Measurements from ENCODE around the gene BICDL2. TPM values are rescaled to one million over a fixed set of nuclear protein-coding genes. Genes with fewer than 3 reads are reported as not detected.

The BICDL2 gene
- total and polyA plus RNA-seq, 2 of the 4 experiments (the other 2 are of a cell fraction) = 0.17 to 0.18 TPM

DNA sequence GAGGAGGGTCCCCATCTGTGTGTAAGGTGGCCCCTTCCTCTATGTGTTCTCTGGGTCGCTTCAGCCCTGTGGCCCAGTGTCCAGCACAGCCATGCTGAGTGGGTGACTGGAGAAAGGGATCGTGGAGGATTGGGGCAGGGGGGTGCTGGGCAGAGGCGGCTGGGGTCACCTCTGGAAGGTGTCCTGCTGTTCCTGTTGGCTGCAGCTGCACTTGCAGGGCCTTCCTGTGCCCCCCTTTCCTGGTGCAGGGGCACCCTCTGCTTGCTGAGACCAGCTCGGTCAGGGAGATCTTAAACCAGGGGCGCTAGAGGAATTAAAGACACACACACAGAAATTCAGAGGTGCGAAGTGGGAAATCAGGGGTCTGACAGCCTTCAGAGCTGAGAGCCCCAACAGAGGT, 39.8 kb upstream of the BICDL2 start:
- H3K9ac ChIP-seq (ENCODE audit: low read depth, low read length) = no peak overlapping the region
- no peak overlapping the region for H2AK9ac ChIP-seq (replicated peaks; ENCODE audit: low read depth, low read length, poor library complexity)
- H3K4me1 ChIP-seq (ENCODE audit: control insufficient read depth, insufficient read depth, low read length) = no peaks in the 10 kb centered on the region
- H3K79me1 ChIP-seq (ENCODE audit: low read depth in 1 of 2, low read length in 2 of 2) = no peaks in the 10 kb centered on the region
- H3K14ac ChIP-seq (replicated peaks; ENCODE audit: low read depth, low read length) = no peak overlapping the region
- no peaks in the 10 kb centered on the region for H3K36me3 ChIP-seq (ENCODE audit: control insufficient read depth, insufficient read depth, low read length)
- H4K91ac ChIP-seq (ENCODE audit: insufficient read depth, low read depth, low read length) = no peak overlapping the region
- peaks cover 53% of the 10 kb centered on the region for H3K27me3 ChIP-seq (ENCODE audit: control insufficient read depth, insufficient read depth, low read length)
- in situ Hi-C loops (cut with MboI; ENCODE audit: low sequenced_read_pairs) = no loop called here
- ChIA-PET CTCF (interaction anchor here (0.6 kb wide), 1 partner anchor 1127 kb away, joined by 3 read pairs; no protein-coding TSS in a partner anchor), POLR2A (ENCODE audit: unreplicated experiment) (interaction anchor here (0.6 kb wide), 1 partner anchor 87 kb away, joined by 3 read pairs; no protein-coding TSS in a partner anchor)
- DNase-seq (no peak), ATAC-seq (ENCODE audit: low read depth) (no peak)
- dilution Hi-C loops (cut with HindIII; ENCODE audit: low sequenced_read_pairs, unreplicated experiment) = no loop called here
- H4K8ac ChIP-seq (ENCODE audit: low read depth in 2 of 2, low read length in 2 of 2) = no peak overlapping the region
- no peak overlapping the region for H3K4ac ChIP-seq (ENCODE audit: low read depth, low read length)
- no peak overlapping the region for H2BK5ac ChIP-seq (ENCODE audit: low read depth, low read length, poor library complexity, severe bottlenecking)
- no peaks in the 10 kb centered on the region for H3K9me3 ChIP-seq (ENCODE audit: control insufficient read depth, insufficient read depth, low read length)
- H2BK20ac ChIP-seq (ENCODE audit: low read depth, low read length) = no peak overlapping the region
- no peaks in the 10 kb centered on the region for H4K20me1 ChIP-seq (ENCODE audit: insufficient read depth, low read length)
- H2AFZ ChIP-seq (replicated peaks; ENCODE audit: low read length, poor library complexity) = no peak overlapping the region
- 47% methylated on average over 2 of the region's 6 CpGs; no CpG with 5 or more reads in 1 of the 2 experiments for WGBS, 2 experiments (ENCODE audit: extremely low coverage in 2 of 2, insufficient read length in 1 of 2)
- no peak overlapping the region for H3K23ac ChIP-seq (ENCODE audit: low read depth, low read length)
- intact Hi-C loops (cut with micrococcal nuclease) = no loop called here
- H2BK15ac ChIP-seq (ENCODE audit: low read depth, low read length) = no peak overlapping the region
- no peak overlapping the region for H3K4me3 ChIP-seq (ENCODE audit: insufficient read depth, low read depth, low read length)
- no peak overlapping the region for H4K5ac ChIP-seq (ENCODE audit: low read depth, low read length)
- H2AK5ac ChIP-seq (ENCODE audit: low read depth, low read length) = no peak overlapping the region
- no peak overlapping the region for H3K4me2 ChIP-seq (ENCODE audit: low read depth, low read length)
- TF ChIP-seq POLR2A (IDR thresholded peaks at IDR 0.05; ENCODE audit: low read depth, low read length) (no peak), BHLHE40 (IDR thresholded peaks at IDR 0.05; ENCODE audit: low read depth, low read length) (no peak), CEBPB (IDR thresholded peaks at IDR 0.05; ENCODE audit: low read depth, low read length) (no peak), NFE2L2 (IDR thresholded peaks at IDR 0.05; ENCODE audit: low read depth, low read length) (no peak), RFX5 (IDR thresholded peaks at IDR 0.05; ENCODE audit: low read depth, low read length) (no peak), FOS (IDR thresholded peaks at IDR 0.05; ENCODE audit: low read depth, low read length) (no peak), SMC3 (IDR thresholded peaks at IDR 0.05; ENCODE audit: low read depth, low read length) (no peak), MAFK (IDR thresholded peaks at IDR 0.05; ENCODE audit: low read depth, low read length) (no peak), RCOR1 (IDR thresholded peaks at IDR 0.05; ENCODE audit: insufficient replicate concordance, low read length) (no peak), CHD1 (IDR thresholded peaks at IDR 0.05; ENCODE audit: low read depth, low read length) (no peak), MXI1 (IDR thresholded peaks at IDR 0.05; ENCODE audit: borderline replicate concordance, low read depth, low read length) (no peak), MAZ (IDR thresholded peaks at IDR 0.05; ENCODE audit: borderline replicate concordance, low read depth, low read length) (no peak)
- TF ChIP-seq, protein P1, sequence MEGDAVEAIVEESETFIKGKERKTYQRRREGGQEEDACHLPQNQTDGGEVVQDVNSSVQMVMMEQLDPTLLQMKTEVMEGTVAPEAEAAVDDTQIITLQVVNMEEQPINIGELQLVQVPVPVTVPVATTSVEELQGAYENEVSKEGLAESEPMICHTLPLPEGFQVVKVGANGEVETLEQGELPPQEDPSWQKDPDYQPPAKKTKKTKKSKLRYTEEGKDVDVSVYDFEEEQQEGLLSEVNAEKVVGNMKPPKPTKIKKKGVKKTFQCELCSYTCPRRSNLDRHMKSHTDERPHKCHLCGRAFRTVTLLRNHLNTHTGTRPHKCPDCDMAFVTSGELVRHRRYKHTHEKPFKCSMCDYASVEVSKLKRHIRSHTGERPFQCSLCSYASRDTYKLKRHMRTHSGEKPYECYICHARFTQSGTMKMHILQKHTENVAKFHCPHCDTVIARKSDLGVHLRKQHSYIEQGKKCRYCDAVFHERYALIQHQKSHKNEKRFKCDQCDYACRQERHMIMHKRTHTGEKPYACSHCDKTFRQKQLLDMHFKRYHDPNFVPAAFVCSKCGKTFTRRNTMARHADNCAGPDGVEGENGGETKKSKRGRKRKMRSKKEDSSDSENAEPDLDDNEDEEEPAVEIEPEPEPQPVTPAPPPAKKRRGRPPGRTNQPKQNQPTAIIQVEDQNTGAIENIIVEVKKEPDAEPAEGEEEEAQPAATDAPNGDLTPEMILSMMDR (conservative IDR thresholded peaks at IDR 0.05; ENCODE audit: low read depth, low read length) = no peak
- TF ChIP-seq, protein P2, sequence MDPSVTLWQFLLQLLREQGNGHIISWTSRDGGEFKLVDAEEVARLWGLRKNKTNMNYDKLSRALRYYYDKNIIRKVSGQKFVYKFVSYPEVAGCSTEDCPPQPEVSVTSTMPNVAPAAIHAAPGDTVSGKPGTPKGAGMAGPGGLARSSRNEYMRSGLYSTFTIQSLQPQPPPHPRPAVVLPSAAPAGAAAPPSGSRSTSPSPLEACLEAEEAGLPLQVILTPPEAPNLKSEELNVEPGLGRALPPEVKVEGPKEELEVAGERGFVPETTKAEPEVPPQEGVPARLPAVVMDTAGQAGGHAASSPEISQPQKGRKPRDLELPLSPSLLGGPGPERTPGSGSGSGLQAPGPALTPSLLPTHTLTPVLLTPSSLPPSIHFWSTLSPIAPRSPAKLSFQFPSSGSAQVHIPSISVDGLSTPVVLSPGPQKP (IDR thresholded peaks at IDR 0.05; ENCODE audit: borderline replicate concordance, low read depth, low read length) = no peak
- TF ChIP-seq, protein P3, sequence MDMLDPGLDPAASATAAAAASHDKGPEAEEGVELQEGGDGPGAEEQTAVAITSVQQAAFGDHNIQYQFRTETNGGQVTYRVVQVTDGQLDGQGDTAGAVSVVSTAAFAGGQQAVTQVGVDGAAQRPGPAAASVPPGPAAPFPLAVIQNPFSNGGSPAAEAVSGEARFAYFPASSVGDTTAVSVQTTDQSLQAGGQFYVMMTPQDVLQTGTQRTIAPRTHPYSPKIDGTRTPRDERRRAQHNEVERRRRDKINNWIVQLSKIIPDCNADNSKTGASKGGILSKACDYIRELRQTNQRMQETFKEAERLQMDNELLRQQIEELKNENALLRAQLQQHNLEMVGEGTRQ (IDR thresholded peaks at IDR 0.05; ENCODE audit: low read depth, low read length) = no peak
- no TSS peak for BruUV-seq (replicated peaks)
- peaks cover 6% of the 10 kb centered on the region; the same call in 1 of the 2 replicates for H3K9me1 ChIP-seq (ENCODE audit: insufficient read depth, low read length)
- H3K27ac ChIP-seq (ENCODE audit: insufficient read depth, low read length) = no peak overlapping the region
- no peak overlapping the region for H3K18ac ChIP-seq (ENCODE audit: low read depth, low read length)
- no peak overlapping the region for H3K56ac ChIP-seq (ENCODE audit: extremely low read depth, insufficient read depth, low read length)
- no peak overlapping the region for H2BK120ac ChIP-seq (ENCODE audit: low read depth, low read length)

All from IMR-90 (cell line).